Measurements from ENCODE around the gene MERTK. TPM values are rescaled to one million over a fixed set of nuclear protein-coding genes. Genes with fewer than 3 reads are reported as not detected.
"Not testable (repeated sequence)": the region's sequence is repeated elsewhere in the genome, so short reads cannot be mapped to it uniquely, and the experiment has no call there.

The MERTK gene
- total RNA-seq, 1 experiment from 2014 or later = 2.5 TPM

GRCh38 chr2:112065486-112065885 is 167.1 kb downstream of the MERTK start:
- intact Hi-C loops (cut with micrococcal nuclease) = no loop called here
- Histone ChIP-seq H3K9me2 (replicated peaks; ENCODE audit: low read length) (no peaks in the 10 kb centered on the region), H3K9ac (ENCODE audit: low read length) (no peak overlapping the region), H3F3A (ENCODE audit: low read length, unreplicated experiment) (peaks cover 9% of the 10 kb centered on the region), H3K9me3 (ENCODE audit: low read length) (no peaks in the 10 kb centered on the region), H3K27ac (ENCODE audit: low read length) (no peak overlapping the region), H3K4me1 (ENCODE audit: insufficient read depth, low read length) (peaks cover 14% of the 10 kb centered on the region), H3K27me3 (ENCODE audit: low read length) (no peaks in the 10 kb centered on the region), H4K20me1 (ENCODE audit: low read length) (no peaks in the 10 kb centered on the region), H3K4me3 (ENCODE audit: low read length) (no peak overlapping the region), H3K4me2 (ENCODE audit: low read length) (peak overlapping the region; percentile 21; the same call in 1 of the 2 replicates), H3K36me3 (ENCODE audit: low read depth, low read length) (peaks cover 32% of the 10 kb centered on the region), H2AFZ (ENCODE audit: low read length) (no peak overlapping the region), H3K79me2 (ENCODE audit: low read length) (no peaks in the 10 kb centered on the region)
- BruUV-seq (replicated peaks) = no TSS peak
- DNase-seq = no peak
- ChIA-PET POLR2A (ENCODE audit: unreplicated experiment) (no interaction called here), CTCF (no interaction called here)
- TF ChIP-seq EZH2phosphoT487 (IDR thresholded peaks at IDR 0.05; ENCODE audit: borderline replicate concordance, low read length) (no peak), EZH2 (IDR thresholded peaks at IDR 0.05; ENCODE audit: low read length, unreplicated experiment) (no peak)
- TF ChIP-seq, protein P1, sequence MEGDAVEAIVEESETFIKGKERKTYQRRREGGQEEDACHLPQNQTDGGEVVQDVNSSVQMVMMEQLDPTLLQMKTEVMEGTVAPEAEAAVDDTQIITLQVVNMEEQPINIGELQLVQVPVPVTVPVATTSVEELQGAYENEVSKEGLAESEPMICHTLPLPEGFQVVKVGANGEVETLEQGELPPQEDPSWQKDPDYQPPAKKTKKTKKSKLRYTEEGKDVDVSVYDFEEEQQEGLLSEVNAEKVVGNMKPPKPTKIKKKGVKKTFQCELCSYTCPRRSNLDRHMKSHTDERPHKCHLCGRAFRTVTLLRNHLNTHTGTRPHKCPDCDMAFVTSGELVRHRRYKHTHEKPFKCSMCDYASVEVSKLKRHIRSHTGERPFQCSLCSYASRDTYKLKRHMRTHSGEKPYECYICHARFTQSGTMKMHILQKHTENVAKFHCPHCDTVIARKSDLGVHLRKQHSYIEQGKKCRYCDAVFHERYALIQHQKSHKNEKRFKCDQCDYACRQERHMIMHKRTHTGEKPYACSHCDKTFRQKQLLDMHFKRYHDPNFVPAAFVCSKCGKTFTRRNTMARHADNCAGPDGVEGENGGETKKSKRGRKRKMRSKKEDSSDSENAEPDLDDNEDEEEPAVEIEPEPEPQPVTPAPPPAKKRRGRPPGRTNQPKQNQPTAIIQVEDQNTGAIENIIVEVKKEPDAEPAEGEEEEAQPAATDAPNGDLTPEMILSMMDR (conservative IDR thresholded peaks at IDR 0.05; ENCODE audit: low read depth, low read length) = no peak
- ATAC-seq = peak; percentile 22

- TF ChIP-seq EZH2 (IDR thresholded peaks at IDR 0.05; ENCODE audit: low read length, unreplicated experiment) (no peak), EZH2phosphoT487 (IDR thresholded peaks at IDR 0.05; ENCODE audit: borderline replicate concordance, low read length) (no peak)
- TF ChIP-seq, protein P1 (conservative IDR thresholded peaks at IDR 0.05; ENCODE audit: low read depth, low read length) = no peak
- Histone ChIP-seq H3K4me1 (ENCODE audit: insufficient read depth, low read length) (peaks cover 14% of the 10 kb centered on the region), H2AFZ (ENCODE audit: low read length) (no peak overlapping the region), H3K36me3 (ENCODE audit: low read depth, low read length) (peaks cover 29% of the 10 kb centered on the region), H3K4me3 (ENCODE audit: low read length) (no peak overlapping the region), H3K27ac (ENCODE audit: low read length) (no peak overlapping the region), H3K79me2 (ENCODE audit: low read length) (no peaks in the 10 kb centered on the region), H3K27me3 (ENCODE audit: low read length) (no peaks in the 10 kb centered on the region), H4K20me1 (ENCODE audit: low read length) (no peaks in the 10 kb centered on the region), H3F3A (ENCODE audit: low read length, unreplicated experiment) (peaks cover 9% of the 10 kb centered on the region), H3K9me3 (ENCODE audit: low read length) (no peaks in the 10 kb centered on the region), H3K9ac (ENCODE audit: low read length) (no peak overlapping the region), H3K4me2 (ENCODE audit: low read length) (peak overlapping the region; percentile 21; the same call in 1 of the 2 replicates), H3K9me2 (replicated peaks; ENCODE audit: low read length) (no peaks in the 10 kb centered on the region)
- BruUV-seq (replicated peaks) = no TSS peak
- ChIA-PET POLR2A (ENCODE audit: unreplicated experiment) (no interaction called here), CTCF (no interaction called here)
- peak; percentile 86 for ATAC-seq
- peak; percentile 67 for DNase-seq
- intact Hi-C loops (cut with micrococcal nuclease) = loop anchor here (1.0 kb wide), 1 partner anchor 10 kb away; no protein-coding TSS in a partner anchor
Observed at GRCh38 chr2:112065966-112066365, 167.6 kb downstream of the MERTK start.

DNA sequence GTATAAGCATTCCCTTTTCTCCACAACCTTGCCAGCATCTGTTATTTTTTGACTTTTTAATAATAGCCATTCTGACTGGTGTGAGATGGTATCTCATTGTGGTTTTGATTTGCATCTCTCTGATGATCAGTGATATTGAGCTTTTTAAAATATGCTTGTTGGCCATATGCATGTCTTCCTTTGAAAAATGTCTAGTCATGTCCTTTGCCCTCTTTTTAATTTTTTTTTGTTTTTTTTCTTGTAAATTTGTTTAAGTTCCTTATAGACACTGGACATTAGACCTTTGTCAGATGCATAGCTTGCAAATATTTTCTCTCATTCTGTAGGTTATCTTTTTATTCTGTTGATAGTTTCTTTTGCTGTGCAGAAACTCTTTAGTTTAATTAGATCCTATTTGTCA is 171.4 kb downstream of the MERTK start:
- H4K20me1 ChIP-seq (ENCODE audit: low read length); BruUV-seq (replicated peaks); ATAC-seq; H3F3A ChIP-seq (ENCODE audit: low read length, unreplicated experiment); CTCF ChIA-PET; H3K9me2 ChIP-seq (replicated peaks; ENCODE audit: low read length); intact Hi-C loops (cut with micrococcal nuclease); H3K27me3 ChIP-seq (ENCODE audit: low read length); H3K27ac ChIP-seq (ENCODE audit: low read length); DNase-seq; POLR2A ChIA-PET (ENCODE audit: unreplicated experiment); H2AFZ ChIP-seq (ENCODE audit: low read length); H3K4me2 ChIP-seq (ENCODE audit: low read length); H3K4me3 ChIP-seq (ENCODE audit: low read length); H3K9me3 ChIP-seq (ENCODE audit: low read length); H3K9ac ChIP-seq (ENCODE audit: low read length): not testable (repeated sequence)
- Histone ChIP-seq H3K4me1 (ENCODE audit: insufficient read depth, low read length) (peaks cover 26% of the 10 kb centered on the region), H3K79me2 (ENCODE audit: low read length) (peaks cover 29% of the 10 kb centered on the region), H3K36me3 (ENCODE audit: low read depth, low read length) (peaks cover 43% of the 10 kb centered on the region)
